DND-41 (cell line): ENCODE data around the gene ARL2BP.

Source experiments
- ATAC-seq: fragments of 200-7000 bp; cut with Tn5 transposase; 3 replicates; pipeline ENCODE4 v1.9.1; 2021; ENCODE audit warnings: low read depth; ENCODE audit not compliant: insufficient read depth
- DNase-seq: peaks from one replicate; pipeline ENCODE4 v3.0.0-alpha.2; 2020
- H2AFZ ChIP-seq: 2 replicates; pipeline ENCODE4 v1.6.0; 2012; ENCODE audit warnings: low read depth, low read length
- H3K27ac ChIP-seq: 2 replicates; pipeline ENCODE4 v1.5.1; 2012; ENCODE audit warnings: low read length, inconsistent platforms
- H3K27me3 ChIP-seq: fragments of 200-600 bp; sonication (generic); 2 replicates; pipeline ENCODE4 v1.6.0; 2012; ENCODE audit warnings: low read length, mild to moderate bottlenecking, inconsistent platforms; ENCODE audit not compliant: insufficient read depth, poor library complexity
- H3K36me3 ChIP-seq: 2 replicates; pipeline ENCODE4 v1.5.1; 2012; ENCODE audit warnings: low read length, inconsistent platforms; ENCODE audit not compliant: insufficient read depth
- H3K4me1 ChIP-seq: 2 replicates; pipeline ENCODE4 v1.5.1; 2012; ENCODE audit warnings: mild to moderate bottlenecking, low read length; ENCODE audit not compliant: insufficient read depth
- H3K4me2 ChIP-seq: 2 replicates; pipeline ENCODE4 v1.6.0; 2012; ENCODE audit warnings: mild to moderate bottlenecking, moderate library complexity, low read length, inconsistent platforms; ENCODE audit not compliant: insufficient read depth
- H3K4me3 ChIP-seq, 2 experiments: fragments of 200-600 bp in 1 of 2; shearing (Covaris generic) in 1 of 2; 2 replicates each; pipeline ENCODE4 v1.5.1; 2012 to 2016; ENCODE audit warnings: inconsistent platforms in 2 of 2, low read length in 2 of 2, mild to moderate bottlenecking in 2 of 2, low read depth in 1 of 2, moderate library complexity in 1 of 2
- H3K79me2 ChIP-seq: 2 replicates; pipeline ENCODE4 v1.6.0; 2012; ENCODE audit warnings: low read length, inconsistent platforms; ENCODE audit not compliant: insufficient read depth
- H3K9ac ChIP-seq: 2 replicates; pipeline ENCODE4 v1.6.0; 2012; ENCODE audit warnings: low read depth, mild to moderate bottlenecking, inconsistent platforms, low read length, moderate library complexity
- H3K9me3 ChIP-seq: 2 replicates; pipeline ENCODE4 v1.5.1; 2012; ENCODE audit warnings: low read length, moderate library complexity, mild to moderate bottlenecking, inconsistent platforms; ENCODE audit not compliant: insufficient read depth, severe bottlenecking
- H4K20me1 ChIP-seq: 2 replicates; pipeline ENCODE4 v1.6.0; 2012; ENCODE audit warnings: low read length; ENCODE audit not compliant: insufficient read depth
- CTCF ChIP-seq: IDR thresholded peaks from 2 replicates; pipeline ENCODE4 v1.5.1; 2012; ENCODE audit warnings: borderline replicate concordance, low read length, moderate library complexity, mild to moderate bottlenecking; ENCODE audit not compliant: poor library complexity, severe bottlenecking; ENCODE audit errors: extremely low read depth
- EZH2 ChIP-seq: IDR thresholded peaks from 3 replicates; pipeline ENCODE4 v1.6.1; 2012; ENCODE audit warnings: borderline replicate concordance, low read depth, mild to moderate bottlenecking, moderate library complexity, low read length, inconsistent platforms; ENCODE audit not compliant: severe bottlenecking

Gene ARL2BP

GRCh38 chr16:57263541-57264351 is 18.7 kb downstream of the ARL2BP start:
- H3K9ac ChIP-seq: no peak overlapping the region
- H3K4me2 ChIP-seq: no peak overlapping the region
- H3K27ac ChIP-seq: no peak overlapping the region
- ATAC-seq (no peak), DNase-seq (no peak)
- TF ChIP-seq EZH2 (no peak), CTCF (no peak)
- no peaks in the 10 kb centered on the region for H3K36me3 ChIP-seq
- no peak overlapping the region for H2AFZ ChIP-seq
- H4K20me1 ChIP-seq: no peaks in the 10 kb centered on the region
- H3K27me3 ChIP-seq: no peaks in the 10 kb centered on the region
- no peaks in the 10 kb centered on the region for H3K9me3 ChIP-seq
- H3K4me1 ChIP-seq: peaks cover 23% of the 10 kb centered on the region
- no peak overlapping the region for H3K4me3 ChIP-seq
- H3K79me2 ChIP-seq: no peaks in the 10 kb centered on the region

- H3K4me3 ChIP-seq: no peak overlapping the region
- ATAC-seq: no peak
Observed at GRCh38 chr16:57264381-57264780, 19.3 kb downstream of the ARL2BP start.

GRCh38 chr16:57264950-57265371 is 19.9 kb downstream of the ARL2BP start:
- H3K27me3 ChIP-seq: no peaks in the 10 kb centered on the region
- DNase-seq (no peak), ATAC-seq (no peak)
- no peak overlapping the region for H3K4me3 ChIP-seq
- no peaks in the 10 kb centered on the region for H3K9me3 ChIP-seq
- no peak overlapping the region for H2AFZ ChIP-seq
- TF ChIP-seq EZH2: no peak
- TF ChIP-seq CTCF: no peak
- no peaks in the 10 kb centered on the region for H3K36me3 ChIP-seq
- H3K4me1 ChIP-seq: peaks cover 23% of the 10 kb centered on the region
- H3K27ac ChIP-seq: no peak overlapping the region
- no peak overlapping the region for H3K4me2 ChIP-seq
- H3K79me2 ChIP-seq: no peaks in the 10 kb centered on the region
- no peaks in the 10 kb centered on the region for H4K20me1 ChIP-seq
- no peak overlapping the region for H3K9ac ChIP-seq

More at GRCh38 chr16:57264381-57264780, 19.3 kb downstream of the ARL2BP start:
- TF ChIP-seq EZH2: no peak
- TF ChIP-seq CTCF: no peak
- H3K4me2 ChIP-seq: no peak overlapping the region
- H2AFZ ChIP-seq: no peak overlapping the region
- no peak overlapping the region for H3K27ac ChIP-seq
- no peaks in the 10 kb centered on the region for H3K27me3 ChIP-seq
- no peaks in the 10 kb centered on the region for H3K9me3 ChIP-seq
- H3K36me3 ChIP-seq: no peaks in the 10 kb centered on the region
- peaks cover 23% of the 10 kb centered on the region for H3K4me1 ChIP-seq
- H3K79me2 ChIP-seq: no peaks in the 10 kb centered on the region
- H4K20me1 ChIP-seq: no peaks in the 10 kb centered on the region
- no peak overlapping the region for H3K9ac ChIP-seq
- no peak for DNase-seq
